Stomach (tissue), 9 donors: Measurements from ENCODE around the gene GRB2. TPM values are rescaled to one million over a fixed set of nuclear protein-coding genes. Genes with fewer than 3 reads are reported as not detected.
"Not testable (repeated sequence)": the region's sequence is repeated elsewhere in the genome, so short reads cannot be mapped to it uniquely, and the experiment has no call there.

Experiments used
- DNase-seq, 2 donors: peaks; one replicate each; pipeline versions ENCODE4 v3.0.0 to v3.0.0-alpha.2; 2013 to 2019
- H3K27ac ChIP-seq, 5 donors: fragments of 200-600 bp in 4 of 5; sonication (generic) in 4 of 5; one replicate each; pipeline ENCODE4 v1.5.1; 2013 to 2019; ENCODE audit warnings: mild to moderate bottlenecking in 1 of 5, moderate library complexity in 1 of 5
- H3K27me3 ChIP-seq, 3 donors: fragments of 200-600 bp; sonication (generic); one replicate each; pipeline ENCODE4 v1.5.1; 2017 to 2019; ENCODE audit warnings: mixed run types in 1 of 3
- H3K36me3 ChIP-seq, 4 donors: fragments of 200-600 bp; sonication (generic); 1 replicate in 3 of 4; 2 replicates in 1 of 4; pipeline ENCODE4 v1.5.1; 2016 to 2019
- H3K4me1 ChIP-seq, 4 donors: fragments of 200-600 bp; sonication (generic); one replicate each; pipeline ENCODE4 v1.5.1; 2016 to 2019
- H3K4me3 ChIP-seq, 4 donors: fragments of 200-600 bp; sonication (generic) in 3 of 4; one replicate each; pipeline ENCODE4 v1.5.1; 2016 to 2019; ENCODE audit warnings: mild to moderate bottlenecking in 1 of 4
- H3K9me3 ChIP-seq, 4 donors: fragments of 200-600 bp; sonication (generic); one replicate each; pipeline ENCODE4 v1.5.1; 2016 to 2019
- EP300 ChIP-seq: sonication (generic); formaldehyde crosslinking; IDR thresholded peaks from one replicate; pipeline ENCODE4 v1.6.1; 2017; ENCODE audit warnings: antibody characterized with exemption
- POLR2A ChIP-seq, 4 donors: fragments of 450-650 bp; IDR thresholded peaks; one replicate each; pipeline ENCODE4 v1.6.1; 2016; ENCODE audit warnings: antibody characterized with exemption in 4 of 4, control low read depth in 2 of 4, mild to moderate bottlenecking in 1 of 4, moderate library complexity in 1 of 4
- POLR2AphosphoS5 ChIP-seq, 3 donors: sonication (generic); formaldehyde crosslinking; IDR thresholded peaks; one replicate each; pipeline ENCODE4 v1.6.1; 2016; ENCODE audit warnings: antibody characterized with exemption in 3 of 3
- WGBS, 5 donors: extraction: QIAGEN DNeasy Blood & Tissue Kit in 3 of 5; methylation state at CpG; one replicate each; pipeline versions ENCODE4 v1.1.5 to v1.1.7; 2013 to 2018; 5-methylcytosine and 5-hydroxymethylcytosine counted together
- intact Hi-C: fragments of 100-400 bp; cut with DNase I; formaldehyde crosslinking; loops from one replicate; pipeline ENCODE4 v1.15.1; 2023; ENCODE audit warnings: low total_unique reads
- polyA plus RNA-seq, 3 donors: library from polyadenylated mRNA; stranded (reverse); fragments of 200-250 nt; gene quantifications; one replicate each; pipeline ENCODE4 v1.2.3, GENCODE V29; 2013
- total RNA-seq, 5 donors: library from RNA; depleted of rRNA; stranded (reverse); fragments of >200 nt; gene quantifications; one replicate each; pipeline versions ENCODE4 v1.1.0 to v1.2.3, GENCODE V29; 2014 to 2016
- TF ChIP-seq, protein P1 (sequence below), 7 experiments: fragments of 450-650 bp in 4 of 7; fragments of 200-600 bp in 3 of 7; sonication (generic) in 3 of 7; IDR thresholded peaks; one replicate each; pipeline ENCODE4 v1.5.1; 2016 to 2019; ENCODE audit warnings: antibody characterized with exemption in 7 of 7, control low read depth in 2 of 7, mild to moderate bottlenecking in 1 of 7
- donor health status: healthy with polysubstance abuse.
- donor health status: Bipolar disorder and iron deficiency.
- donor health status: healthy.

GRB2 gene
- total and polyA plus RNA-seq, 8 donors: 32.5 to 488 (median 96.6) TPM

- peaks cover 0 to 13% (median under 1%) of the 10 kb centered on the region in 4 donors for H3K4me1 ChIP-seq
- H3K9me3 ChIP-seq: no peaks in the 10 kb centered on the region
- H3K27ac ChIP-seq: peak overlapping the region; percentile 36 to 82 (median 56)
- no peaks in the 10 kb centered on the region for H3K27me3 ChIP-seq
- H3K36me3 ChIP-seq: no peaks in the 10 kb centered on the region
- DNase-seq: no peak
- 72 to 85% (median 76%) methylated on average over 8 of the region's 8 CpGs for WGBS, 5 donors
- intact Hi-C loops: no loop called here
- H3K4me3 ChIP-seq: no peak overlapping the region
- TF ChIP-seq POLR2AphosphoS5 (IDR thresholded peaks at IDR 0.05): peak in 1 of 3 donors; percentile 25
- TF ChIP-seq, protein P1, sequence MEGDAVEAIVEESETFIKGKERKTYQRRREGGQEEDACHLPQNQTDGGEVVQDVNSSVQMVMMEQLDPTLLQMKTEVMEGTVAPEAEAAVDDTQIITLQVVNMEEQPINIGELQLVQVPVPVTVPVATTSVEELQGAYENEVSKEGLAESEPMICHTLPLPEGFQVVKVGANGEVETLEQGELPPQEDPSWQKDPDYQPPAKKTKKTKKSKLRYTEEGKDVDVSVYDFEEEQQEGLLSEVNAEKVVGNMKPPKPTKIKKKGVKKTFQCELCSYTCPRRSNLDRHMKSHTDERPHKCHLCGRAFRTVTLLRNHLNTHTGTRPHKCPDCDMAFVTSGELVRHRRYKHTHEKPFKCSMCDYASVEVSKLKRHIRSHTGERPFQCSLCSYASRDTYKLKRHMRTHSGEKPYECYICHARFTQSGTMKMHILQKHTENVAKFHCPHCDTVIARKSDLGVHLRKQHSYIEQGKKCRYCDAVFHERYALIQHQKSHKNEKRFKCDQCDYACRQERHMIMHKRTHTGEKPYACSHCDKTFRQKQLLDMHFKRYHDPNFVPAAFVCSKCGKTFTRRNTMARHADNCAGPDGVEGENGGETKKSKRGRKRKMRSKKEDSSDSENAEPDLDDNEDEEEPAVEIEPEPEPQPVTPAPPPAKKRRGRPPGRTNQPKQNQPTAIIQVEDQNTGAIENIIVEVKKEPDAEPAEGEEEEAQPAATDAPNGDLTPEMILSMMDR (IDR thresholded peaks at IDR 0.05): no peak
Measured at GRCh38 chr17:75295201-75296158, 110.0 kb downstream of the GRB2 start.

DNA sequence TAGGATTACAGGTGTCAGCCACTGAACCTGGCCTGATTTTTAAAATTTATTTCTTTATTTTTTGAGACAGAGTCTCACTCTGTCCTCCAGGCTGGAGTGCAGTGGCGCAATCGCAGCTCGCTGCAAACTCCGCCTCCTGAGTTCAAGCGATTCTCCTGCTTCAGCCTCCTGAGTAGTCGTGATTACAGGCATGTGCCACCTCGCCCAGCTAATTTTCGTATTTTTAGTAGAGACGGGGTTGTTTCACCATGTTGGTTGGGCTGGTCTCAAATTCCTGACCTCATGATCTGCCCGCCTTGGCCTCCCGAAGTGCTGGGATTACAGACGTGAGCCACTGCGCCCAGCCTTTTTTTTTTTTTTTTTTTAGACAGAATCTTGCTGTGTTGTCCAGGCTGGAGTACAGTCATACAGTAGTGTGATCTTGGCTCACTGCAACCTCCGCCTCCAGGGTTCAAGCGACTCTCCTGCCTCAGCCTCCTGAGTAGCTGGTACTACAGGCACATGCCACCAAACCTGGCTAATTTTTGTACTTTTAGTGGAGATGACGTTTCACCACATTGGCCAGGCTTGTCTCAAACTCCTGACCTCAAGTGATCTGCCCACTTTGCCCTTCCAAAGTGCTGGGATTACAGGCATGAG is 112.5 kb downstream of the GRB2 start:
- H3K36me3 ChIP-seq, H3K4me3 ChIP-seq, intact Hi-C loops, H3K9me3 ChIP-seq, H3K27me3 ChIP-seq, DNase-seq: not testable (repeated sequence)
- H3K27ac ChIP-seq: peak overlapping the region in 1 of 5 donors; percentile 46
- 70 to 79% (median 77%) methylated on average over 16 of the region's 16 CpGs for WGBS, 5 donors
- H3K4me1 ChIP-seq: peaks cover 4 to 28% (median 13%) of the 10 kb centered on the region in 4 donors

DNA sequence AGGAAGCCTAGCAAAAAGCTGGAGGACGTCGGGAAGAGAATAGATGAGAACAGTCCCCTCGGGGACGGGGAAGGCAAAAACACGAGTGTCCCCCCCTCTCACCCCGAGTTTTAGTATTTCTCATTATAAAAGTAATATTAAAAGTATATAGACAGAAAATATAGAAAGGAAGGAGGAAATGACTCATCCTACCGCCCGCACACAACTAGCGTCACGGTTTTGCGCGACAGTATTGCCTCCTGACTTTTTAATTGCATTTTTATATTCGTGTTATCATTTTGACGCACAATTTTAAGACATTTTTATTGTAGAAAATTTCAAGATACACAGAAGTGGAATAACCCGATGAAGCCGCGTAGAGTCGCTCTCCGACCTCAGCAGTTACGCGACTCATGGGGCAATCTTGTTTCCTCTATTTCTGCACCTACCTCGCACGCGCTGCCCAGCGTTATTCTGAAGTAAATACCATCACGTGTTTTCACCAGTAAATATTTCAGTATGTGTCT is 115.6 kb downstream of the GRB2 start:
- intact Hi-C loops: no loop called here
- H3K27ac ChIP-seq: peak overlapping the region; percentile 87 to 97 (median 95)
- TF ChIP-seq POLR2A (IDR thresholded peaks at IDR 0.05) (no peak), EP300 (no peak)
- TF ChIP-seq, protein P1 (IDR thresholded peaks at IDR 0.05): peak in 1 of 7 experiments; percentile 8
- H3K27me3 ChIP-seq: no peaks in the 10 kb centered on the region
- DNase-seq: peak; percentile 67 to 84
- WGBS, 5 donors: 2 to 14% (median 6%) methylated on average over 26 of the region's 26 CpGs
- H3K4me1 ChIP-seq: peaks cover 4 to 27% (median 17%) of the 10 kb centered on the region in 4 donors
- peaks cover 0 to 18% (median 15%) of the 10 kb centered on the region in 4 donors for H3K36me3 ChIP-seq
- no peaks in the 10 kb centered on the region for H3K9me3 ChIP-seq
- H3K4me3 ChIP-seq: peak overlapping the region; percentile 61 to 82 (median 73)

GRCh38 chr17:75289115-75289831 is 116.2 kb downstream of the GRB2 start, which contains the start of gene SLC25A19:
Gene SLC25A19 (minus strand): TSS chr17:75289433. CDS start chr17:75286764, 2,669 bp downstream.
- peak; percentile 99 to 100 for DNase-seq
- H3K4me1 ChIP-seq: peaks cover 4 to 27% (median 17%) of the 10 kb centered on the region in 4 donors
- H3K36me3 ChIP-seq: peaks cover 0 to 22% (median 17%) of the 10 kb centered on the region in 4 donors
- H3K4me3 ChIP-seq: peak within 1 kb of the TSS; percentile 61 to 82 (median 73)
- TF ChIP-seq, protein P1 (IDR thresholded peaks at IDR 0.05): no peak
- TF ChIP-seq EP300 (no peak), POLR2AphosphoS5 (IDR thresholded peaks at IDR 0.05) (peak; percentile 69 to 96 (median 96)), POLR2A (IDR thresholded peaks at IDR 0.05) (peak in 2 of 4 donors; percentile 84 to 91)
- 0 to 1% (median 0%) methylated on average over 35 to 65 of the region's 65 CpGs for WGBS, 5 donors
- intact Hi-C loops: no loop called here
- no peaks in the 10 kb centered on the region for H3K9me3 ChIP-seq
- H3K27me3 ChIP-seq: no peaks in the 10 kb centered on the region
- peak within 1 kb of the TSS; percentile 87 to 97 (median 95) for H3K27ac ChIP-seq
